Left cardiac atrium (tissue), 4 donors: ENCODE data around the gene EXOSC5. TPM values are rescaled to one million over a fixed set of nuclear protein-coding genes. Genes with fewer than 3 reads are reported as not detected.
A peak's percentile ranks its signal among the peaks of the same experiment; 100 is the strongest.
"Not testable (repeated sequence)": the region's sequence is repeated elsewhere in the genome, so short reads cannot be mapped to it uniquely, and the experiment has no call there.

ENCODE experiments used
- ATAC-seq, 2 donors: fragments of 200-7000 bp; cut with Tn5 transposase; one replicate each; pipeline ENCODE4 v1.9.1; 2020; ENCODE audit warnings: mild to moderate bottlenecking in 2 of 2, moderate library complexity in 2 of 2
- DNase-seq: peaks from one replicate; pipeline ENCODE4 v3.0.0-alpha.2; 2020
- intact Hi-C, 2 donors: fragments of 100-400 bp; cut with DNase I; formaldehyde crosslinking; loops; one replicate each; pipeline versions ENCODE4 v1.14.1 to v1.15.1; 2022 to 2023
- long read RNA-seq: library from polyadenylated mRNA; unstranded; transcript quantifications from one replicate; pipeline ENCODE4 v2.0.0, GENCODE V29; 2021
- total RNA-seq, 2 donors: library from RNA; stranded (reverse); fragmentation: NEBNext Ultra II Directional; extraction: Animal tissue kit (Norgen Biotek cat#: 25700); gene quantifications; one replicate each; pipeline ENCODE4 v1.2.1, GENCODE V29; 2021
- donor health status: DM: no; HTN: yes; CAD: no.
- donor health status: DM: no; HTN: yes; CAD: no; lungs with severe emphysema.
- donor health status: DM: yes; HTN: yes; CAD: no.
- donor health status: Dilated cardiomyopathy.

Gene EXOSC5
- 10 to 100 TPM in 1 of 2 donors, 1 to 10 TPM in 1; 8.1 to 13.4 TPM for total RNA-seq
- long read RNA-seq, partial matches to known transcripts, result 0 of 1 reads
- long read RNA-seq, other reads (novel, unspliced or antisense), result 0 of 1 reads

DNA sequence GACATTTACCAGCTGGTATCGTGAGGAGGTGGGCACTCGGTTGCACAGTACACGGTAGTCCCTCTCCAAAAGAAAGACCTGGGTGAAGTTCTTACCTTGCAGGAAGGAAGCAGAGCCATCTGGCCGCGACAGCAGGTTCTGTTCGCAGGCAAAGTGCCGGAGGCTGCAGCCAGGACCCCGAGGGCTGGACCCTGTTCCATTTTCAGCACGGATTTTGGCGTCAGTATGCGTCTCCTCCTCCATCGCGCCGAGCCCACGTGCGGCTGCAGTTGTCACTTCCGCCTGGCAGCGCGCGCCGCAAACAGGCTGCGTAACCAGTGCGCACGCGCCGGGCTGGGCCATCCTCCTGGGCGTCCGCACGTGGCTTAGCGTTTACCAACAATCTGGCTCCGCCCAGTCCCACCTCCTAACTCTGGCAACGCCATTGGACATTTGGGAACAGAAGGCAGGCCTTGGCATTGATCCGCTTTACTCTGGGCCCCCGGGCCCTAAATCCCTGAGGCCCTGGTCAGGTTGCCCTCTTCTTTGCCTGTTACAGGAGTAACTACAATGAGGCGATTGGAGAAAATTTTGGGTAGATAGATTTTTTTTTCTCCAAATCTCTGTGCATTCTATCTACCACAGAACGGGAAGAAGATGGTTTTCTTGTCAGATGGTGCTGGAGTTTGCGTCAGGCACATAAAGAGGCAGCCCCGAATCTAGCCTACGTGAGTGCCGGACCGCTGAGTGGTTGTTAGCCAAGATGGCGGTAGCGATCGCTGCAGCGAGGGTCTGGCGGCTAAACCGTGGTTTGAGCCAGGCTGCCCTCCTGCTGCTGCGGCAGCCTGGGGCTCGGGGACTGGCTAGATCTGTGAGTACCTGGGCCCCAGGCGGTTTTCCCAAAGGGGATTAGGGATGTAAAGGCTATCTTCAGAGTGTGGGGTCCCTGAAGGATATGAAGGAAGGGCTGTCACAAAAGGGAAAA lies at the start of gene EXOSC5, which contains the start of gene BCKDHA:
Gene EXOSC5 (minus strand): TSS at position 274 of the 964 bp plus-strand sequence. CDS start 31 bp downstream, at position 243.
Gene BCKDHA (plus strand): TSS at position 733 of the 964 bp plus-strand sequence. CDS start 10 bp downstream, at position 743.
- ATAC-seq, result peak; percentile 99
- peak; percentile 100 for DNase-seq
- intact Hi-C loops, result loop anchor here in 1 of 2 donors (5.0 kb wide), 1 partner anchor 40 kb away; the partner anchor contains the start of gene DMAC2

GRCh38 chr19:41445575-41445974 lies 48.4 kb upstream of the EXOSC5 start:
- ATAC-seq, result no peak
- intact Hi-C loops, result loop anchor here in 1 of 2 donors (10.0 kb wide), 2 partner anchors 89 to 241 kb away; no protein-coding TSS in a partner anchor
- no peak for DNase-seq

- DNase-seq, result no peak
These were observed 46.8 kb upstream of the EXOSC5 start for GRCh38 chr19:41443813-41444455.

GRCh38 chr19:41442473-41443355 lies 45.6 kb upstream of the EXOSC5 start, which contains the start of gene ERICH4:
ERICH4 (plus strand) TSS chr19:41443156; CDS start chr19:41443170, 14 bp downstream.
- intact Hi-C loops, result loop anchor here in 1 of 2 donors (10.0 kb wide), 2 partner anchors 92 to 238 kb away; no protein-coding TSS in a partner anchor
- ATAC-seq (no peak), DNase-seq (no peak)

More at GRCh38 chr19:41443813-41444455, 46.8 kb upstream of the EXOSC5 start:
- intact Hi-C loops, result loop anchor here in 1 of 2 donors (10.0 kb wide), 2 partner anchors 91 to 239 kb away; no protein-coding TSS in a partner anchor
- ATAC-seq, result no peak

DNA sequence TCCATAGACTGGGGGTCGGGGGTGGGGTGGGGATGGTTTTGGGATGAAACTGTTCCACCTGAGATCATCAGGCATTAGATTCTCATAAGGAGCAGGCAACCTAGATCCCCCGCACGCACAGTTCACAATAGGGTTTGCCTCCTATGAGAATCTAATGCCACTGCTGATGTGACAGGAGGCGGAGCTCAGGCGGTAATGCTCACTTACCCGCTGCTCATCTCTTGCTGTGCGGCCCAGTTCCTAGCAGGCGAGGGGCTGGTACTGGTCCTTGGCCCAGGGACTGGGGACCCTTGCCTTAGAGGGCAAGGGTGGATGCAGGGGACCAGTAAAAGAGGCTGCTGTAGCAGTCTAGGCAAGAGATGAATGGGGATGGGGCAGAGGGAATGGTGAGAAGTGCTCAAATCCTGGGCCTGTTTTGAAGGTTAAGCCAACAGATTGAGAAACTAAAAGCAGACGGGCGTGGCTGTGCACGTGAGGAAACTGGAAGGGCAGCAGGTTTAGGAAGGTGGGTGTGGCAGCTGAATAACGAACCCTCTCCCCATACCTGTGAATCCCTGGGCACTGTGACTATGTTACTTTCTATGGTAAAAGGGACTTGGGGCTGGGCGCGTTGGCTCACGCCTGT lies 44.3 kb upstream of the EXOSC5 start:
- intact Hi-C loops, result loop anchor here in 1 of 2 donors (10.0 kb wide), 2 partner anchors 93 to 237 kb away; no protein-coding TSS in a partner anchor
- DNase-seq (no peak), ATAC-seq (no peak)

GRCh38 chr19:41439441-41440222 lies 42.5 kb upstream of the EXOSC5 start, which contains the start of gene DMAC2:
DMAC2 (minus strand) TSS chr19:41439912; CDS start chr19:41439899, 13 bp downstream.
- ATAC-seq, result peak; percentile 98
- peak; percentile 99 for DNase-seq
- intact Hi-C loops, result loop anchor here in 1 of 2 donors (5.0 to 10.0 kb wide), 4 partner anchors 42 to 235 kb away; partner anchors contain the start of genes BCKDHA and EXOSC5

GRCh38 chr19:41437944-41438574 lies 40.9 kb upstream of the EXOSC5 start:
- DNase-seq (no peak), ATAC-seq (no peak)
- intact Hi-C loops, result loop anchor here in 1 of 2 donors (5.0 to 10.0 kb wide), 2 partner anchors 41 to 113 kb away; partner anchors contain the start of genes BCKDHA and EXOSC5

DNA sequence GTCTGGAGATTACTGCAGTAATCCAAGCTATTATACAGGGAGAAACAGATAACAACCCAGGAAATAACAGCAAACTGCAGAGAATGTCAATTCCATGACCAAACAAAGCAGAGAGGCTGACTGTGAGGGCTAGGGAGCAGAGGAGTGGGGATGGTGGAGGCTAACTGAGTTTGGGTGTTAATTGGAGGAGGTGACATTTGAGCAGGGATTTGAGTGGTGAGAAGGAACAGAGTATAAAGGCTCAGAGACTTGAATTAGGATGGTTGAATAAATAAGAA lies 39.5 kb upstream of the EXOSC5 start:
- DNase-seq (no peak), ATAC-seq (no peak)
- intact Hi-C loops, result loop anchor here in 1 of 2 donors (5.0 to 10.0 kb wide), 2 partner anchors 39 to 112 kb away; partner anchors contain the start of genes BCKDHA and EXOSC5

GRCh38 chr19:41435936-41436673 lies 38.9 kb upstream of the EXOSC5 start:
- intact Hi-C loops, result loop anchor here in 1 of 2 donors (5.0 to 10.0 kb wide), 2 partner anchors 39 to 111 kb away; partner anchors contain the start of genes BCKDHA and EXOSC5
- no peak for ATAC-seq
- no peak for DNase-seq

DNA sequence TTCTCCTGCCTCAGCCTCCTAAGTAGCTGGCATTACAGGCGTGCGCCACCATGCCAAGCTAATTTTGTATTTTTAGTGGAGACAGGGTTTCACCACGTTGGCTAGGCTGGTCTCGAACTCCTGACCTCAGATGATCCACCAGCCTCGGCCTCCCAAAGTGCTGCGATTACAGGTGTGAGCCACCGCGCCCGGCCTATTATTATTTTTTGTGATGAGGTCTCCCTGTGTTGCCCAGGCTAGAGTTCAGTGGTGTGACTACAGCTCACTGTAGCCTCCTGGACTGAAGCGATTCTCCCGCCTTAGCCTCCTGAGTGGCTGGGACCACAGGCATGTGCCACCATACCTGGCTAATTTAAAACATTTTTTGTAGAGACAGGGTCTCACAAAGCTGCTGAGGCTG lies 38.2 kb upstream of the EXOSC5 start:
- DNase-seq, ATAC-seq: not testable (repeated sequence)
- intact Hi-C loops, result loop anchor here in 1 of 2 donors (5.0 to 10.0 kb wide), 2 partner anchors 38 to 111 kb away; partner anchors contain the start of genes BCKDHA and EXOSC5

DNA sequence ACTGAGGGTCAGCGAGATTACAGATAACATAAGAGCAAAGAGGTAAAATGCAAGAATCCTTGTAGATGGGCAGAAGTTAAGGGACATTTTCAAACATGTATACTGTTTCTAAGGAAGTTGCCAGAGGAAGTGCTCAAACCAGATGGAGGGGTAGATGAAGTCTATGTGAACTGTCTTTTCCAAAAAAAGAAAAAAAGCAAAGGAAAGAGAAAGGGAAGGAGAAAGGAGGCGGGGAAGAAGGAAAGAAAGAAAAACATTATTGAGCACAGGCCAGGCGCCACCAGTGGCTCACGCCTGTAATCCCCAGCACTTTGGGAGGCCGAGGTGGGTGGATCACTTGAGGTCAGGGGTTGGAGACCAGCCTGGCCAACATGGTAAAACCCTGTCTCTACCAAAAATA lies 37.3 kb upstream of the EXOSC5 start:
- intact Hi-C loops, result loop anchor here in 1 of 2 donors (10.0 kb wide), 1 partner anchor 110 kb away; no protein-coding TSS in a partner anchor
- DNase-seq (no peak), ATAC-seq (no peak)

DNA sequence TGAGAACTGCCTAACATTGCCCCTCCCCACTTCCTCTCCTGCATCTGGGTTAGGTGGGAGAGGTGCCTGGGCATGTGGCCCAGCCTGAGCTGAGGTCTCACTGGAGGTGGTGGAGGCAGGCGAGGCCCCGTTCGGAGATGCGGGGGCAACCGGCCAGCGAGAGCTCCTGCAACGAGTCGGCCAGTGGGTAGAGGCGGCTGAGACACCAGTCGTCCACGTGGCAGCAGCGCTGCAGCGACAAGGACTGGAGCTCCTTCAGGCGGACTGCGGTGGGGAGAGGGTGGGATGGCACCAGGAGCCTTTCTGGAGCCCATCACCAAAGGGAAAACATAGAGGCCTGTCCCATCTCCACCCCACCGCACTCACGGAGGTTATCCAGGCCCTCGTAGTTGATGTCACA lies 36.0 kb upstream of the EXOSC5 start:
- ATAC-seq (no peak), DNase-seq (no peak)
- intact Hi-C loops, result loop anchor here in 1 of 2 donors (10.0 kb wide), 1 partner anchor 108 kb away; no protein-coding TSS in a partner anchor

GRCh38 chr19:41431426-41432386 lies 34.5 kb upstream of the EXOSC5 start:
- intact Hi-C loops, result loop anchor here in 1 of 2 donors (10.0 kb wide), 1 partner anchor 107 kb away; no protein-coding TSS in a partner anchor
- peak; percentile 68 to 71 for ATAC-seq
- DNase-seq, result peak; percentile 63

- ATAC-seq (no peak), DNase-seq (no peak)
- intact Hi-C loops, result loop anchor here in 1 of 2 donors (10.0 kb wide), 1 partner anchor 106 kb away; no protein-coding TSS in a partner anchor
These were observed 33.8 kb upstream of the EXOSC5 start for GRCh38 chr19:41430922-41431321.
